GM21515 (cell line): ENCODE data around the gene TET1.
"Not testable (repeated sequence)": the region's sequence is repeated elsewhere in the genome, so short reads cannot be mapped to it uniquely, and the experiment has no call there.

Source experiments
- ATAC-seq: cut with Tn5 transposase; IDR thresholded peaks from one replicate; pipeline ENCODE4 v1.9.1; 2021; ENCODE audit not compliant: unreplicated experiment

TET1 gene

GRCh38 chr10:68696018-68696417, 135.9 kb downstream of the TET1 start:
- no peak for ATAC-seq

GRCh38 chr10:68697106-68697505, 137.0 kb downstream of the TET1 start:
- ATAC-seq = no peak

- ATAC-seq = no peak
Measured at GRCh38 chr10:68700197-68700596, 140.1 kb downstream of the TET1 start.

GRCh38 chr10:68705548-68705947, 145.4 kb downstream of the TET1 start:
- ATAC-seq = no peak

GRCh38 chr10:68708987-68709386, 148.8 kb downstream of the TET1 start:
- ATAC-seq = not testable (repeated sequence)

- ATAC-seq = not testable (repeated sequence)
Measured at GRCh38 chr10:68713065-68713464, 152.9 kb downstream of the TET1 start.

GRCh38 chr10:68717435-68717834, 157.3 kb downstream of the TET1 start:
- no peak for ATAC-seq

GRCh38 chr10:68720793-68721672, 160.9 kb downstream of the TET1 start, which contains the start of gene CCAR1:
Gene CCAR1, plus strand, starts transcription at chr10:68721239. Its CDS starts 1,266 bp downstream, at chr10:68722505.
- peak; percentile 98 for ATAC-seq

GRCh38 chr10:68721673-68722335, 161.7 kb downstream of the TET1 start:
- no peak for ATAC-seq

- no peak for ATAC-seq
Measured at GRCh38 chr10:68725016-68725415, 164.9 kb downstream of the TET1 start.

GRCh38 chr10:68727146-68727545, 167.0 kb downstream of the TET1 start:
- no peak for ATAC-seq

GRCh38 chr10:68732651-68733050, 172.5 kb downstream of the TET1 start:
- ATAC-seq = no peak

- no peak for ATAC-seq
Measured at GRCh38 chr10:68734349-68734748, 174.2 kb downstream of the TET1 start.

GRCh38 chr10:68735119-68735518, 175.0 kb downstream of the TET1 start:
- no peak for ATAC-seq

GRCh38 chr10:68735739-68736138, 175.6 kb downstream of the TET1 start:
- ATAC-seq = not testable (repeated sequence)

- not testable (repeated sequence) for ATAC-seq
Measured at GRCh38 chr10:68740676-68741075, 180.5 kb downstream of the TET1 start.

GRCh38 chr10:68742397-68742796, 182.3 kb downstream of the TET1 start:
- ATAC-seq = no peak
